AG10803 (cell line): ENCODE measurements around the gene KRTAP5-5.
"Not testable (repeated sequence)": the region's sequence is repeated elsewhere in the genome, so short reads cannot be mapped to it uniquely, and the experiment has no call there.

Source experiments
- DNase-seq: peaks from one replicate; pipeline ENCODE4 v3.0.0; 2010; ENCODE audit warnings: low read depth
- H3K4me3 ChIP-seq: 2 replicates; pipeline ENCODE4 v1.5.1; 2011; ENCODE audit warnings: mild to moderate bottlenecking, low read length, control low read depth
- TF ChIP-seq, protein P1 (sequence below): conservative IDR thresholded peaks from 2 replicates; pipeline ENCODE4 v1.5.1; 2011; ENCODE audit warnings: mild to moderate bottlenecking, low read length, control low read depth, inconsistent platforms

Gene KRTAP5-5, protein sequence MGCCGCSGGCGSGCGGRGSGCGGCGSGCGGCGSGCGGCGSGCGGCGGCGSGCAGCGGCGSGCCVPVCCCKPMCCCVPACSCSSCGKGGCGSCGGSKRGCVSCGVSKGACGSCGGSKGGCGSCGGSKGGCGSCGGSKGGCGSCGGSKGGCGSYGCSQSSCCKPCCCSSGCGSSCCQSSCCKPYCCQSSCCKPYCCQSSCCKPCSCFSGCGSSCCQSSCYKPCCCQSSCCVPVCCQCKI

DNA sequence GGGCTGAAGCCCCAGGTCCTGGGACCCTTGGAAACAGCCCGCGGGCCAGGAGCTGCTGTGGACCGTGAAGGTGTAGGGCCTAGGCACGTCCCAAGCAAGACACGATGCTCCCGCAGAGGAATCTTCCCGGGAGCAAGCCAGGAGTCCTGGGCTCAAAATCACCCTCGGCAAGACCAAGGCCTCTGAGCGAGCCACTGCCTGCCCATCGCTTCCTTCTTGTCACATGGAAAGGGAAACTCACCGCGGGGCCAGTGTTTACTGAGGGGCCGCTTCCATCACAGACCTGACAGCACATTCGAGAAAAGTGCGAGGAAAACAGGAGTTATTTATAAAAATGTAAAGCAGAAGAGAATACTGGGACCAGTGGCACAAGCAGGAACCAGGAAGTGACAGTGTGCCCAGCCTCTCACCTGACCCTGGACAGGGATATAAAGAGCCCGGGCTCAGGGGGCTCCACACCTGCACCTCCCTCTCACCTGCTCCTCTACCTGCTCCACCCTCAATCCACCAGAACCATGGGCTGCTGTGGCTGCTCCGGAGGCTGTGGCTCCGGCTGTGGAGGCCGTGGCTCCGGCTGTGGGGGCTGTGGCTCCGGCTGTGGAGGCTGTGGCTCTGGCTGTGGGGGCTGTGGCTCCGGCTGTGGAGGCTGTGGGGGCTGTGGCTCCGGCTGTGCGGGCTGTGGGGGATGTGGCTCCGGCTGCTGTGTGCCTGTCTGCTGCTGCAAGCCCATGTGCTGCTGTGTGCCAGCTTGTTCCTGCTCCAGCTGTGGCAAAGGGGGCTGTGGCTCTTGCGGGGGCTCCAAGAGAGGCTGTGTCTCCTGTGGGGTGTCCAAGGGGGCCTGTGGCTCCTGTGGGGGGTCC is at the start of gene KRTAP5-5:
TSS of gene KRTAP5-5 (plus strand) at position 450 of the 860 bp plus-strand sequence. CDS start at position 516, 66 bp downstream.
- no peak for DNase-seq
- TF ChIP-seq, protein P1, sequence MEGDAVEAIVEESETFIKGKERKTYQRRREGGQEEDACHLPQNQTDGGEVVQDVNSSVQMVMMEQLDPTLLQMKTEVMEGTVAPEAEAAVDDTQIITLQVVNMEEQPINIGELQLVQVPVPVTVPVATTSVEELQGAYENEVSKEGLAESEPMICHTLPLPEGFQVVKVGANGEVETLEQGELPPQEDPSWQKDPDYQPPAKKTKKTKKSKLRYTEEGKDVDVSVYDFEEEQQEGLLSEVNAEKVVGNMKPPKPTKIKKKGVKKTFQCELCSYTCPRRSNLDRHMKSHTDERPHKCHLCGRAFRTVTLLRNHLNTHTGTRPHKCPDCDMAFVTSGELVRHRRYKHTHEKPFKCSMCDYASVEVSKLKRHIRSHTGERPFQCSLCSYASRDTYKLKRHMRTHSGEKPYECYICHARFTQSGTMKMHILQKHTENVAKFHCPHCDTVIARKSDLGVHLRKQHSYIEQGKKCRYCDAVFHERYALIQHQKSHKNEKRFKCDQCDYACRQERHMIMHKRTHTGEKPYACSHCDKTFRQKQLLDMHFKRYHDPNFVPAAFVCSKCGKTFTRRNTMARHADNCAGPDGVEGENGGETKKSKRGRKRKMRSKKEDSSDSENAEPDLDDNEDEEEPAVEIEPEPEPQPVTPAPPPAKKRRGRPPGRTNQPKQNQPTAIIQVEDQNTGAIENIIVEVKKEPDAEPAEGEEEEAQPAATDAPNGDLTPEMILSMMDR = no peak
- no peak within 1 kb of the TSS for H3K4me3 ChIP-seq

DNA sequence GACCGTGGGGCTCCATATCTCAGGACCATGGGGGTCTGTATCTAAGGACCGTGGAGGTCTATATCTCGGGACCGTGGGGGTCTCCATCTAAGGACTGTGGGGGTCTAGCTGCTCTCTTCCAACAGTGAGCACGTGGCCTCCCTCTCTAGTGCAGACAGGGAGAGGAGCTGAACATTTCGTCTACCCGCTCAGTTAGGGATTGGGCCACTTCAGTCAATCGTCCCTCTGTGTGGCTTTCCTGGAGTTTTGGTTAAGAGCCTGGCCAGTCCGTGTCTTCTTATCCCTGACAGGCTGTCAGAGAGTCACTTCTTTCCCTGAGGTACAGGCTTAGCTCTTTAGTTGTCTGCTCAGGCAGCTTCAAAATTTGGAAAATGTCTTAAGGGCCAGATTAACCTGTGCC is 47.6 kb upstream of the KRTAP5-5 start:
- DNase-seq = no peak
- TF ChIP-seq, protein P1 = no peak
- no peak overlapping the region for H3K4me3 ChIP-seq

DNA sequence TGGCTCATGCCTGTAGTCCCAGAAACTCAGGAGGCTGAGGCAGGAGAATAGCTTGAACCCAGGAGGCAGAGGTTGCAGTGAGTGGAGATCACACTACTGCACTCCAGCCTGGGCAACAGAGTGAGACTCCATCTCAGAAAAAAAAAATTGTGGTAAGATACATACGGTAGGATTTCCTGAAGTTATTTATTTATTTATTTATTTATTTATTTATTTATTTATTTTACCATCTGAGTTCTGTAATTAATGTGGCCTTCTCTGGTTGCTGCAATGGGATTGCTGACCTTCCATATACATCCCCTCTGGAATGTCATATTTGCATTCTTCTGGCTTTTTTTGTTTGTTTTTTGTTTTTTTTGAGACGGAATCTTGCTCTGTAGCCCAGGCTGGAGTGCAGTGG is 46.7 kb upstream of the KRTAP5-5 start:
- H3K4me3 ChIP-seq, DNase-seq: not testable (repeated sequence)

DNA sequence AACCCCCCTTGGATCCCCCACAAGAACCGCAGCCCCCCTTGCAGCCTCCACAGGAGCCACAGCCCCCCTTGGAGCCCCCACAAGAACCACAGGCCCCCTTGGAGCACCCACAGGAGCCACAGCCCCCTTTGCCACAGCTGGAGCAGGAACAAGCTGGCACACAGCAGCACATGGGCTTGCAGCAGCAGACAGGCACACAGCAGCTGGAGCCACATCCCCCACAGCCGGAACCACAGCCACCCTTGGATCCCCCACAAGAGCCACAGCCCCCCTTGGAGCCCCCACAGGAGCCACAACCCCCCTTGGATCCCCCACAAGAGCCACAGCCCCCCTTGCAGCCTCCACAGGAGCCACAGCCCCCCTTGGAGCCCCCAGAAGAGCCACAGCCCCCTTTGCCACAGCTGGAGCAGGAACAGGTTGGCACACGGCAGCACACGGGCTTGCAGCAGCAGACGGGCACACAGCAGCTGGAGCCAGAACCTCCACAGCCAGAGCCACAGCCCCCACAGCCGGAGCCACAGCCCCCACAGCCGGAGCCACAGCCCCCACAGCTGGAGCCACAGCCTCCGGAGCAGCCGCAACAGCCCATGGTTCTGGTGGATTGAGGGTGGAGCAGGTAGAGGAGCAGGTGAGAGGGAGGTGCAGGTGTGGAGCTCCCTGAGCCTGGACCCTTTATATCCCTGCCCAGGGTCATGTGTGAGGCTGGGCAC is 44.8 kb upstream of the KRTAP5-5 start, which contains the start of gene KRTAP5-1:
TSS of gene KRTAP5-1 (minus strand) at position 623 of the 710 bp plus-strand sequence. CDS start at position 589, 34 bp downstream.
- H3K4me3 ChIP-seq, DNase-seq: not testable (repeated sequence)

DNA sequence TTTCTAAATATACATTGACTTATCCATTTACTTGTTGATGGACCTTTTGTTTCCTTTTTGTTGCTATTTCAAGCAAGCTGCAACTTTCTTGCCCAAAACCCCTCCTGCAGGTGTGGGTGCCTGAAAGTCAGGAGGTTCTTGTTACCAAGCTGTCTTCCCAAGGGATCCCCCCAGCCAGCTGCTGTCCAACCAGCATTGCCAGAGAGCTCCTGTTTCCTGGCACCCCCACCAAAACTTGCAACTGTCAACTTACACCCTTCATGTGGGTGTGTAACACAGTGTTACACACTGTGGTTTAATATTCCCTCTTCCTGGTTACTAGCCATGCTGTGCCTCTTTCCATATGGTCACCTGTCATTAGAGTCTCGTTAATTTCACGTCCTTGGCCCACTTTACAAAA is 42.9 kb upstream of the KRTAP5-5 start:
- TF ChIP-seq, protein P1 = no peak
- H3K4me3 ChIP-seq = no peak overlapping the region
- no peak for DNase-seq

DNA sequence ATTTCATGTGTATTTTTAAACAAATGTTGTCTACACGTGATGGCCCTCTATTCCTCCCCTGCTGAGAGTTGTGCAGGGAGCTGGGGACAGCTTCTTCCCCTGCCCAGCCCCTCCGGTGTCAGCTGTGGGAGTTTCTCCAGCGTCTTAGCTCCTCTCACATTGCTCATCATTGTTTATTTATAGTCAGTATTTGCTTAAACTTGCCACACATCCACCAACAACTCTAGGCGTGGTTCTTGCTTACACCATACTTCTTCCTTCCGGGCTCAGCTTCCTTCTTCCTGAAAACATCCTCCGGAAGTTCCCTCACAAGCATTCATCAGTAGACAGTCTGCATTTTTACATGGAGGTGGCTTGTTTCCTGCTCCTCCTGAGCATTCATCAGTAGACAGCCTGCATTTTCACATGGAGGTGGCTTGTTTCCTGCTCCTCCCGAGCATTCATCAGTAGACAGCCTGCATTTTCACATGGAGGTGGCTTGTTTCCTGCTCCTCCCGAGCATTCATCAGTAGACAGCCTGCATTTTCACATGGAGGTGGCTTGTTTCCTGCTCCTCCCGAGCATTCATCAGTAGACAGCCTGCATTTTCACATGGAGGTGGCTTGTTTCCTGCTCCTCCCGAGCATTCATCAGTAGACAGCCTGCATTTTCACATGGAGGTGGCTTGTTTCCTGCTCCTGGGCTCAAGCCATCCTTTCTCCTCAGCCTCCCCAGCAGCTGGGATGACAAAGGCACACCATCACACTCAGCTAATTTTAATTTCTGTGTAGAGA is 40.2 kb upstream of the KRTAP5-5 start:
- DNase-seq, H3K4me3 ChIP-seq: not testable (repeated sequence)

DNA sequence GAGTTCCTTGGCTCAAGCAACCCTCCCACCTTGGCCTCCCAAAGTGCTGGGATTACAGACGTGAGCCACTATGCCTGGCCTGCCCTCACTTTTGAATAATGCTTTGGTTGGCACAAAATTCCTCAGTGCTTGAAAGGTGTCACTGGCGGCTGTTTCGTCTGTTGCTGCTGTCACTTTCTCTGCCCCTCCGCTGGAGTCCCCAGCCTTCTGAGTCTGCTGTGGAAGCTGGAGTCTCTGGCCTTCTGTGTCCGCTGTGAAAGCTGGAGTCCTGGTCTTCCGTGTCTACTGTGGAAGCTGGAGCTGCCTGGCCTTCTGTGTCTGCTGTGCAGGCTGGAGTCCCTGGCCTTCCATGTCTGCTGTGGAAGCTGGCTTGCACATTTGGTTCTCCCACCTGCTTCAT is 39.6 kb upstream of the KRTAP5-5 start:
- H3K4me3 ChIP-seq = no peak overlapping the region
- TF ChIP-seq, protein P1 = no peak
- DNase-seq = no peak

DNA sequence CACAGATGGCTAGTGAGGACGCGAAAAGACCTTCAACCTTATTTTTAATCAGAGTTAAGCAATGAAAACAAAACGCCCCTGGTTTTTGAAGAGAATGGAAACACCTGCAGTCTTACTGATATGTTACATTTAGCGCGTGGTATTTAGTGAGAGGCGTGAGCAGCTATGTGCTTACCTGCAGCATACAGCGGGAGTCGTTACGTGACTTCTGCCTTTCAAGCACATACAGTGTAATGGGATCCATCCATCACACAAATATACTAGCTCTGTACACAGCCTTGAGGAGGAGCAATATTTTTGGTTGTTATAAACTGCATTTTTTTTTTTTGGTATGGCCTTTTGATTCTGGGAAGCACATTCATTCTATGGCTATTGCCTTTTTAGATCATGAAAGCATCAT is 36.9 kb upstream of the KRTAP5-5 start:
- H3K4me3 ChIP-seq = no peak overlapping the region
- TF ChIP-seq, protein P1 = no peak
- no peak for DNase-seq

DNA sequence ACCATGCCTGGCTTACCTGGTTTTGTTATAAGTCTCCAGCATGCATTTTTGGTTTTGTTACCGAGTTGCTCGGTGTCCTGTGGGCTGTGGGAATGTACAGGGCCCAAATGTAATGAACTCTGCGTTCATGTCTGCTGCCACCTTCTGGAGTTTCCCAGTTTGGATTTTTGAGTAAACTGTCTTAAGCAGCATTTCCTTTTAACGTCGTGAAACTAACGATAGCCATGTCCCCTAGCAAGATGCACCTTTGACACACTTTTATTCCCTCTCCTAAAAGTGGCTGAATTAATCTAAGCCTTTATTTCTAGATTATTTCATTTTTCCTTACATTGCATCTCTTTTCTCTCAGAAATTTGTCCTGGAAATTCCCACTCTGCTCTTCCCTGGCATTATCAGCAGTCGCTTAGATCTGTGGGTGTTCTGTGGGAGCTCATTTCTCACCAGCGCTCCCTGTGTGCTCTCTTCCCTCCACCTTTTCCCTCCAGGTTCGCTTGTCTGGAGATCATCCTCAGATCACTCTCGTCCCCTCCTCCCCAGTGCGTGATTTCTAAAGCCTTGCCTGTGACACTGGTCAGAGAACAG is 33.5 kb upstream of the KRTAP5-5 start:
- not testable (repeated sequence) for H3K4me3 ChIP-seq, DNase-seq

DNA sequence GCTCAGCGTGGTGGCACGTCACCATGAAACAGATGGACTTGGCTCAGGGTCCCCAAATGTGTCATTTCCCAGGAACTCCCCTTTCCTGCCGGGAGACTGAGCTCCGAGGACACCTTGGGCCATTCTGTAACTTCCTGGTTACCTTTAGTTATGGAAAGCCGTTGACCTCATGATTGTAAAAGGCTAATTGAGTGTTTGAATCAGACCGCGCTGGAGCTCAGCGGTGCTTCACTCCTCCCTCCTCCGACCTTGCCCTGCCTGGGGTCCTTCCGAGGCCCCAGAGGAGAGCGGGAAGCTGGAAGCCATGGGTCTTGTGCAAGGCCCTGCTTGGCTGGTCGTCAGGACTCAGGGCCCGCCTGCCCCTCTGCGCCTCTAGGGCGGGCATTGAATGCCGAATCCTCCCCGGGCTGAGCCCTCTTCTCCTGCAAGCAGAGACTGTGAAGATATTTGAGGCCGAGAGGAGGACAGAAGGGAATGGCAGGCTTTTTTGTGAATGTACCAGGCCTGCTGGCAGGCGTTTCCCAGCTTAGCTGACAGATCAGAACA is 32.9 kb upstream of the KRTAP5-5 start:
- not testable (repeated sequence) for H3K4me3 ChIP-seq, DNase-seq
